GM12873 (cell line): ENCODE measurements around the gene CPT1B.

Experiments used
- TF ChIP-seq, protein P1 (sequence below): IDR thresholded peaks from 2 replicates; pipeline ENCODE4 v1.5.1; 2012; ENCODE audit warnings: low read depth, mild to moderate bottlenecking, moderate library complexity, low read length, control low read depth; ENCODE audit not compliant: insufficient read depth; ENCODE audit errors: missing control alignments

CPT1B gene

DNA sequence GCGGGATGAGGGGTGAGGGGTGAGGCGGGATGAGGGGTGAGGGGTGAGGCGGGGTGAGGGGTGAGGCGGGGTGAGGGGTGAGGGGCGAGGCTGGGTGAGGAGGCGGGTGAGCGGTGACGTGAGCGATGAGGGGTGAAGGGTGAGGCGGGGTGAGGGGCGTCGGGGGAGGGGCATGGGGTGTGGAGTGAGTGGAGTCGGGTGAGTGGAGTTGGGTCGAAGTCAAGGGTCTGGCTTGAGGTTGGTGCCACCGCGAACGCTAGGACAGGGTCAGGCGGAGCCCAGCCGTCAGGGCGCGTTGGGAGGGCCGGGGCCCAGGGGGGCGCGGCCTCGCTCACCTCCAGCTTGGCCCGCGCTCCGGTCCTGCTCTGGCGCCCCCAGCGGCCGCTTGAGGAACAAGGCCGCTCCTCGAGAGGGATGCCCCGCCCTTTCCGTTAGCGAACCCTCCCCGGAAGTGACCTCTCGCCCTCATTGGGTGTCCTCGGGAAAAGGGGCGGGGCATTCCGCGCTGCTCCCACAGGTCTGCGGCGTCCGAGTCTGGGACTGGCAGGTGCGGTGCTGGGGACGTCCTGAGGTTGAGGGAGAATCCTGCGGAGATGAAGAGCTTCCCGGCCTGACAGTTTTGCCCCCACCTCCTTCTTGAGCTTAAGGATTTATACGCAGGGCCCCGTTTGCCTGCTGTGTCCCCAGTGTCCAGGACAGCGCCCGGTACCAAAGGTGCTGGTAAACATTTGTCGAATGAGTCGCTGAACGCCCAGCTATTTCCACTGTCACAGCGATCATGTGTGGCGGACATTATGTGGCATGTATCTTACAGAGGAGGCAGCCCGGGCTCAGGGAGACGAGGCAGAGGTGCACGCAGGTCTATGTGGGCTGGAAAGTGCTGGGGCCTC lies 15.5 kb downstream of the CPT1B start, which contains the start of gene SYCE3:
Gene SYCE3, minus strand, starts transcription at position 397 of the 890 bp plus-strand sequence. CDS start 6,514 bp downstream, outside the sequence.
- TF ChIP-seq, protein P1, sequence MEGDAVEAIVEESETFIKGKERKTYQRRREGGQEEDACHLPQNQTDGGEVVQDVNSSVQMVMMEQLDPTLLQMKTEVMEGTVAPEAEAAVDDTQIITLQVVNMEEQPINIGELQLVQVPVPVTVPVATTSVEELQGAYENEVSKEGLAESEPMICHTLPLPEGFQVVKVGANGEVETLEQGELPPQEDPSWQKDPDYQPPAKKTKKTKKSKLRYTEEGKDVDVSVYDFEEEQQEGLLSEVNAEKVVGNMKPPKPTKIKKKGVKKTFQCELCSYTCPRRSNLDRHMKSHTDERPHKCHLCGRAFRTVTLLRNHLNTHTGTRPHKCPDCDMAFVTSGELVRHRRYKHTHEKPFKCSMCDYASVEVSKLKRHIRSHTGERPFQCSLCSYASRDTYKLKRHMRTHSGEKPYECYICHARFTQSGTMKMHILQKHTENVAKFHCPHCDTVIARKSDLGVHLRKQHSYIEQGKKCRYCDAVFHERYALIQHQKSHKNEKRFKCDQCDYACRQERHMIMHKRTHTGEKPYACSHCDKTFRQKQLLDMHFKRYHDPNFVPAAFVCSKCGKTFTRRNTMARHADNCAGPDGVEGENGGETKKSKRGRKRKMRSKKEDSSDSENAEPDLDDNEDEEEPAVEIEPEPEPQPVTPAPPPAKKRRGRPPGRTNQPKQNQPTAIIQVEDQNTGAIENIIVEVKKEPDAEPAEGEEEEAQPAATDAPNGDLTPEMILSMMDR, result peak; percentile 91

DNA sequence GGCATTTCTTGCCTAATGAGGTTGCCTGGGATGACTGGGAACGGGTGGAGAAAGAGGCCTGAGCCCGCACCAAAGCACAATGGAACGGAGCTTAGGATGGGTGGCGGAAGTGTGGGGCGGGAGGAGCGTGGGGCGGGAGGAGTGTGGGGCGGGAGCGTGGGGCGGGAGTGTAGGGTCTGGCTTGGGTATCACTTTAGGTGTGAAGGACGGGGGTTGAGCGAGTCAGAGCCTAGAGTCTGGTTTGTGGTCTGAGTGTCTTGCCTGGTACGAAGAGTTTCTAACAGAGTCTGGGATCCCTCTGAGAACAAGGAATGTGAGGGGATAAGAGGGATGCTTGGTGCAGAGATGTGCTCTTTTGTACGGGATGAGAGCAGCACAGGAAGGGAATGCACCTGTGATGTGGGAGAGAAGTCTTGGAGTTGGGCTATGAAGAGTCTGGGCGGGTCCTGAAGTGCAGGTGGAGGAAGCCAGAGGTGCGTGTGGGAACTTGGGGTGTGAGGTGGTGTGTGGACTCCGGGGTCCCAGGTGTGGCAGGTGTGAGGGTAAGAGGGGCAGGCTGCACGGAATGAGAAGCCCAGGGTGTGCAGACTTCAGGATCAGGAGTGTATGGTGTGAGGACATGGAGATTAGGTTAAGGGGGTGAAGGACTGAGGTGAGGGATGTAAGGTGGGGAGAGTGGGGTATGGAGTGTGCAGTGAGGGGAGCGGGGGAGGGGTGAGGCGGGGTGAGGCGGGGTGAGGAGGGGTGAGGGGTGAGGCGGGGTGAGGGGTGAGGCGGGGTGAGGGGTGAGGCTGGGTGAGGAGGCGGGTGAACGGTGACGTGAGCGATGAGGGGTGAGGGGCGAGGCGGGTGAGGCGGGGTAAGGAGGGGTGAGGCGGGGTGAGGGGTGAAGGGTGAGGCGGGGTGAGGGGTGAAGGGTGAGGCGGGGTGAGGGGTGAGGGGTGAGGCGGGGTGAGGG lies 16.5 kb downstream of the CPT1B start:
- TF ChIP-seq, protein P1, result no peak

GRCh38 chr22:50560034-50560433 lies 18.2 kb downstream of the CPT1B start:
- TF ChIP-seq, protein P1, result no peak

GRCh38 chr22:50556703-50557102 lies 21.5 kb downstream of the CPT1B start:
- TF ChIP-seq, protein P1, result no peak

DNA sequence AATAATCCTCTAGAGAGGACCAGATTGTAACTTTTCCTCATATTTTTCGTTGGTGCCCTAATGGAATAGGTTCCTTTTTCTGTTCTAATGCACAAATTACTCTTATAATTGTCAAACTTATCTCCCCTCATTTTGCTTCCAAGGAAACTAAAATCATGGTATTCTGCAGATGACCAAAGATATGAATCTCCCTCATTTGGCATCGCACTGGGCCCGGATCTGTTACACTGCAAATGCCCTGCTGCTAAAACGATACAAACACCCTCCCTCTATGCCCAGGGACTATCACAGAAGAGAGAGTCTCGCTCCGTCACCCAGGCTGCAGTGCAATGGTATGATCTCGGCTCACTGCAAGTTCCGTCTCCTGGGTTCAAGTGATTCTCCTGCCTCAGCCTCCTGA lies 24.9 kb downstream of the CPT1B start:
- TF ChIP-seq, protein P1, result no peak

GRCh38 chr22:50551160-50551752 lies 27.0 kb downstream of the CPT1B start:
- TF ChIP-seq, protein P1, result no peak

- TF ChIP-seq, protein P1, result no peak
These were observed 27.8 kb downstream of the CPT1B start for GRCh38 chr22:50550395-50550794.
